NCI-H1436 treated with DMSO at 0.1 percent for 48 hours (cell line): ENCODE results near the gene PACS2.
"Not testable (repeated sequence)": the region's sequence is repeated elsewhere in the genome, so short reads cannot be mapped to it uniquely, and the experiment has no call there.

Experiments used
- DNase-seq: peaks from one replicate; lab custom pipeline; 2025; lab: John Stamatoyannopoulos, UW

The PACS2 gene

GRCh38 chr14:105332350-105332874 lies 17.9 kb downstream of the PACS2 start:
- DNase-seq, result no peak

GRCh38 chr14:105333020-105333490 lies 18.5 kb downstream of the PACS2 start:
- no peak for DNase-seq

GRCh38 chr14:105333613-105334364 lies 19.2 kb downstream of the PACS2 start:
- no peak for DNase-seq

- DNase-seq, result no peak
Observed at GRCh38 chr14:105334383-105335230, 20.1 kb downstream of the PACS2 start.

GRCh38 chr14:105335231-105335542 lies 20.6 kb downstream of the PACS2 start:
- not testable (repeated sequence) for DNase-seq

- no peak for DNase-seq
Observed at GRCh38 chr14:105335735-105336476, 21.4 kb downstream of the PACS2 start.

GRCh38 chr14:105336477-105337287 lies 22.1 kb downstream of the PACS2 start:
- no peak for DNase-seq

GRCh38 chr14:105337433-105337832 lies 22.9 kb downstream of the PACS2 start:
- DNase-seq, result no peak

- DNase-seq, result no peak
Observed at GRCh38 chr14:105337966-105338741, 23.6 kb downstream of the PACS2 start.

GRCh38 chr14:105340821-105341733 lies 26.5 kb downstream of the PACS2 start:
- no peak for DNase-seq

GRCh38 chr14:105343194-105343593 lies 28.6 kb downstream of the PACS2 start:
- DNase-seq, result no peak

GRCh38 chr14:105346200-105346533 lies 31.6 kb downstream of the PACS2 start:
- no peak for DNase-seq

GRCh38 chr14:105346876-105347586 lies 32.5 kb downstream of the PACS2 start:
- DNase-seq, result no peak

- no peak for DNase-seq
Observed at GRCh38 chr14:105347587-105347968, 33.0 kb downstream of the PACS2 start.

- DNase-seq, result no peak
Observed at GRCh38 chr14:105348169-105348944, 33.8 kb downstream of the PACS2 start.

- DNase-seq, result no peak
Observed at GRCh38 chr14:105348945-105349699, 34.6 kb downstream of the PACS2 start.

- no peak for DNase-seq
Observed at GRCh38 chr14:105349992-105350391, 35.4 kb downstream of the PACS2 start.
